NCI-H2196 treated with DMSO at 0.1 percent for 48 hours (cell line): ENCODE data around the gene LOXL4.

Experiments used
- DNase-seq: peaks from one replicate; lab custom pipeline; 2025; ENCODE audit not compliant: unreplicated experiment; lab: John Stamatoyannopoulos, UW

Gene LOXL4

GRCh38 chr10:98295401-98295811, 27.4 kb upstream of the LOXL4 start:
- DNase-seq = no peak

- DNase-seq = no peak
Measured at GRCh38 chr10:98294270-98294627, 26.3 kb upstream of the LOXL4 start.

GRCh38 chr10:98293550-98294269, 25.7 kb upstream of the LOXL4 start:
- no peak for DNase-seq

- DNase-seq = no peak
Measured at GRCh38 chr10:98292971-98293370, 25.0 kb upstream of the LOXL4 start.

- no peak for DNase-seq
Measured at GRCh38 chr10:98289802-98290209, 21.8 kb upstream of the LOXL4 start.

GRCh38 chr10:98287321-98287720, 19.3 kb upstream of the LOXL4 start:
- no peak for DNase-seq

GRCh38 chr10:98286419-98286818, 18.4 kb upstream of the LOXL4 start:
- DNase-seq = no peak

GRCh38 chr10:98285416-98285815, 17.4 kb upstream of the LOXL4 start:
- no peak for DNase-seq

GRCh38 chr10:98276311-98276710, 8.3 kb upstream of the LOXL4 start:
- no peak for DNase-seq

GRCh38 chr10:98274562-98274961, 6.6 kb upstream of the LOXL4 start:
- no peak for DNase-seq

GRCh38 chr10:98273057-98273850, 5.3 kb upstream of the LOXL4 start:
- no peak for DNase-seq

- no peak for DNase-seq
Measured at GRCh38 chr10:98272656-98273055, 4.7 kb upstream of the LOXL4 start.

- DNase-seq = no peak
Measured at GRCh38 chr10:98272245-98272644, 4.3 kb upstream of the LOXL4 start.

- no peak for DNase-seq
Measured at GRCh38 chr10:98270786-98271185, 2.8 kb upstream of the LOXL4 start.

- DNase-seq = no peak
Measured at GRCh38 chr10:98270073-98270740, 2.2 kb upstream of the LOXL4 start.

- DNase-seq = no peak
Measured at GRCh38 chr10:98269435-98269912, 1.5 kb upstream of the LOXL4 start.

GRCh38 chr10:98268694-98269431, 869 bp upstream of the LOXL4 start:
- DNase-seq = no peak

GRCh38 chr10:98267069-98267893, 713 bp downstream of the LOXL4 start:
- no peak for DNase-seq

- DNase-seq = no peak
Measured at GRCh38 chr10:98266647-98267046, 1.3 kb downstream of the LOXL4 start.
